ENCODE results near the gene BTBD1. TPM values are rescaled to one million over a fixed set of nuclear protein-coding genes. Genes with fewer than 3 reads are reported as not detected.

The BTBD1 gene
- polyA plus RNA-seq, 1 of the 3 experiments (the other 2 are of a cell fraction): 34.4 TPM

GRCh38 chr15:83081256-83082014, 14.4 kb upstream of the BTBD1 start:
- Histone ChIP-seq H3K4me2 (no peak overlapping the region), H3K9me2 (no peaks in the 10 kb centered on the region), H3K79me2 (ENCODE audit: insufficient read depth) (no peaks in the 10 kb centered on the region), H2AFZ (ENCODE audit: low read depth) (no peak overlapping the region), H3K4me1 (ENCODE audit: control insufficient read depth in 1 of 2, insufficient read depth in 2 of 2, low read depth in 1 of 2, low read length in 1 of 2) (no peaks in the 10 kb centered on the region), H3K27ac (ENCODE audit: low read depth in 2 of 2, low read length in 1 of 2) (no peak overlapping the region), H3K4me3 (ENCODE audit: low read depth in 2 of 2, low read length in 1 of 2) (no peak overlapping the region), H3K9me3 (no peaks in the 10 kb centered on the region), H3F3A (replicated peaks; ENCODE audit: insufficient read depth) (no peaks in the 10 kb centered on the region), H3K36me3 (replicated peaks in 1 of 2; ENCODE audit: control insufficient read depth in 1 of 2, insufficient read depth in 2 of 2, low read length in 1 of 2) (no peaks in the 10 kb centered on the region), H3K27me3 (ENCODE audit: insufficient read depth) (peaks cover 19% of the 10 kb centered on the region; the same call in 1 of the 2 replicates), H3K9ac (no peak overlapping the region), H4K20me1 (ENCODE audit: insufficient read depth) (no peaks in the 10 kb centered on the region)
- no peak for DNase-seq
- ChIA-PET CTCF (no interaction called here), POLR2A (no interaction called here)
- 33% methylated on average over 5 of the region's 5 CpGs for WGBS (ENCODE audit: low lambda C conversion rate)
- TF ChIP-seq, protein P1, sequence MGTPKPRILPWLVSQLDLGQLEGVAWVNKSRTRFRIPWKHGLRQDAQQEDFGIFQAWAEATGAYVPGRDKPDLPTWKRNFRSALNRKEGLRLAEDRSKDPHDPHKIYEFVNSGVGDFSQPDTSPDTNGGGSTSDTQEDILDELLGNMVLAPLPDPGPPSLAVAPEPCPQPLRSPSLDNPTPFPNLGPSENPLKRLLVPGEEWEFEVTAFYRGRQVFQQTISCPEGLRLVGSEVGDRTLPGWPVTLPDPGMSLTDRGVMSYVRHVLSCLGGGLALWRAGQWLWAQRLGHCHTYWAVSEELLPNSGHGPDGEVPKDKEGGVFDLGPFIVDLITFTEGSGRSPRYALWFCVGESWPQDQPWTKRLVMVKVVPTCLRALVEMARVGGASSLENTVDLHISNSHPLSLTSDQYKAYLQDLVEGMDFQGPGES (IDR thresholded peaks at IDR 0.05; ENCODE audit: low read depth, low read length): no peak
- TF ChIP-seq, protein P2, sequence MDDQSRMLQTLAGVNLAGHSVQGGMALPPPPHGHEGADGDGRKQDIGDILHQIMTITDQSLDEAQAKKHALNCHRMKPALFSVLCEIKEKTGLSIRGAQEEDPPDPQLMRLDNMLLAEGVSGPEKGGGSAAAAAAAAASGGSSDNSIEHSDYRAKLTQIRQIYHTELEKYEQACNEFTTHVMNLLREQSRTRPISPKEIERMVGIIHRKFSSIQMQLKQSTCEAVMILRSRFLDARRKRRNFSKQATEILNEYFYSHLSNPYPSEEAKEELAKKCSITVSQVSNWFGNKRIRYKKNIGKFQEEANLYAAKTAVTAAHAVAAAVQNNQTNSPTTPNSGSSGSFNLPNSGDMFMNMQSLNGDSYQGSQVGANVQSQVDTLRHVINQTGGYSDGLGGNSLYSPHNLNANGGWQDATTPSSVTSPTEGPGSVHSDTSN (IDR thresholded peaks at IDR 0.05): no peak
- TF ChIP-seq POLR2AphosphoS5 (IDR thresholded peaks at IDR 0.05; ENCODE audit: low read depth, low read length) (no peak), YY1 (IDR thresholded peaks at IDR 0.05; ENCODE audit: low read depth) (no peak), MAX (IDR thresholded peaks at IDR 0.05; ENCODE audit: low read depth) (no peak), SIN3A (IDR thresholded peaks at IDR 0.05; ENCODE audit: borderline replicate concordance, low read depth, low read length) (no peak), SMC3 (IDR thresholded peaks at IDR 0.05; ENCODE audit: low read depth, low read length) (no peak), ELF1 (IDR thresholded peaks at IDR 0.05) (no peak), EP300 (IDR thresholded peaks at IDR 0.05; ENCODE audit: borderline replicate concordance in 1 of 2, low read depth in 1 of 2, low read length in 1 of 2) (no peak), RAD21 (IDR thresholded peaks at IDR 0.05; ENCODE audit: low read length) (no peak), USF2 (IDR thresholded peaks at IDR 0.05; ENCODE audit: borderline replicate concordance, low read depth, low read length) (no peak), TAF1 (IDR thresholded peaks at IDR 0.05; ENCODE audit: borderline replicate concordance, low read depth, low read length) (no peak), FOXM1 (IDR thresholded peaks at IDR 0.05; ENCODE audit: low read depth) (no peak), RCOR1 (IDR thresholded peaks at IDR 0.05; ENCODE audit: low read length) (no peak), NFIC (IDR thresholded peaks at IDR 0.05; ENCODE audit: borderline replicate concordance) (no peak), GATA2 (CRISPR knock-in tag; IDR thresholded peaks at IDR 0.05) (no peak), MXI1 (IDR thresholded peaks at IDR 0.05; ENCODE audit: low read depth, low read length) (no peak), JUND (IDR thresholded peaks at IDR 0.05) (no peak)
- TF ChIP-seq, protein P3, sequence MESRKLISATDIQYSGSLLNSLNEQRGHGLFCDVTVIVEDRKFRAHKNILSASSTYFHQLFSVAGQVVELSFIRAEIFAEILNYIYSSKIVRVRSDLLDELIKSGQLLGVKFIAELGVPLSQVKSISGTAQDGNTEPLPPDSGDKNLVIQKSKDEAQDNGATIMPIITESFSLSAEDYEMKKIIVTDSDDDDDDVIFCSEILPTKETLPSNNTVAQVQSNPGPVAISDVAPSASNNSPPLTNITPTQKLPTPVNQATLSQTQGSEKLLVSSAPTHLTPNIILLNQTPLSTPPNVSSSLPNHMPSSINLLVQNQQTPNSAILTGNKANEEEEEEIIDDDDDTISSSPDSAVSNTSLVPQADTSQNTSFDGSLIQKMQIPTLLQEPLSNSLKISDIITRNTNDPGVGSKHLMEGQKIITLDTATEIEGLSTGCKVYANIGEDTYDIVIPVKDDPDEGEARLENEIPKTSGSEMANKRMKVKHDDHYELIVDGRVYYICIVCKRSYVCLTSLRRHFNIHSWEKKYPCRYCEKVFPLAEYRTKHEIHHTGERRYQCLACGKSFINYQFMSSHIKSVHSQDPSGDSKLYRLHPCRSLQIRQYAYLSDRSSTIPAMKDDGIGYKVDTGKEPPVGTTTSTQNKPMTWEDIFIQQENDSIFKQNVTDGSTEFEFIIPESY (IDR thresholded peaks at IDR 0.05; ENCODE audit: borderline replicate concordance, low read depth): no peak
